MCF 10A (cell line): Measurements from ENCODE around the gene GLI2. TPM values are rescaled to one million over a fixed set of nuclear protein-coding genes. Genes with fewer than 3 reads are reported as not detected.

ENCODE experiments used
- BruUV-seq: library from RNA; stranded (reverse); fragments of 400-500 nt; replicated peaks from 2 replicates; lab custom pipeline; 2021; lab: Mats Ljungman, UMichigan
- CTCF ChIA-PET: fragments of 300-600 bp; sonication (Branson Sonifier 250); formaldehyde crosslinking; extraction: SDS; loops from one replicate; lab custom pipeline; 2021; ENCODE audit warnings: antibody characterized with exemption, inconsistent platforms; lab: Yijun Ruan, JAX
- POLR2A ChIA-PET: fragments of 300-600, 350-650 bp; sonication (Branson Sonifier 250); formaldehyde crosslinking; extraction: SDS; loops from one replicate; lab custom pipeline; 2020; ENCODE audit warnings: antibody characterized with exemption, inconsistent platforms; lab: Yijun Ruan, JAX
- DNase-seq: peaks from one replicate; pipeline ENCODE4 v3.0.0-alpha.2; 2018; ENCODE audit not compliant: unreplicated experiment
- H3K27ac Mint-ChIP-seq: one replicate; pipeline ENCODE4 v1.8.0; 2022; ENCODE audit warnings: mild to moderate bottlenecking, low read depth, mixed read lengths; ENCODE audit not compliant: unreplicated experiment
- H3K27me3 Mint-ChIP-seq: one replicate; pipeline ENCODE4 v1.8.0; 2022; ENCODE audit warnings: mixed read lengths; ENCODE audit not compliant: insufficient read depth, unreplicated experiment
- H3K36me3 Mint-ChIP-seq: one replicate; pipeline ENCODE4 v1.8.0; 2022; ENCODE audit warnings: mild to moderate bottlenecking, moderate library complexity, mixed read lengths; ENCODE audit not compliant: insufficient read depth, unreplicated experiment
- H3K4me1 Mint-ChIP-seq: one replicate; pipeline ENCODE4 v1.8.0; 2022; ENCODE audit warnings: mixed read lengths; ENCODE audit not compliant: insufficient read depth, unreplicated experiment
- H3K4me3 Mint-ChIP-seq: one replicate; pipeline ENCODE4 v1.8.0; 2022; ENCODE audit warnings: mild to moderate bottlenecking, moderate library complexity, mixed read lengths; ENCODE audit not compliant: unreplicated experiment
- H3K9me3 Mint-ChIP-seq: one replicate; pipeline ENCODE4 v1.8.0; 2022; ENCODE audit warnings: mixed read lengths; ENCODE audit not compliant: unreplicated experiment
- CTCF ChIP-seq: fragments of 200-600 bp; IDR thresholded peaks from one replicate; pipeline ENCODE4 v1.8.0; 2022; ENCODE audit warnings: antibody characterized with exemption, mild to moderate bottlenecking; ENCODE audit not compliant: unreplicated experiment
- intact Hi-C: fragments of 100-400 bp; cut with micrococcal nuclease; formaldehyde crosslinking; loops from 2 replicates; pipeline ENCODE4 v1.14.1; 2022
- total RNA-seq: library from RNA; stranded (reverse); gene quantifications from 2 replicates; pipeline ENCODE4 v1.2.3, GENCODE V29; 2022

GLI2 gene
- total RNA-seq, 1 experiment from 2014 or later, result 0.61 TPM

GRCh38 chr2:120739438-120740090, 3.9 kb downstream of the GLI2 start:
- Mint-ChIP-seq H3K36me3 (no peaks in the 10 kb centered on the region), H3K9me3 (no peaks in the 10 kb centered on the region), H3K4me1 (no peaks in the 10 kb centered on the region), H3K27ac (no peak overlapping the region), H3K27me3 (peaks cover 61% of the 10 kb centered on the region), H3K4me3 (no peak overlapping the region)
- intact Hi-C loops, result loop anchor here (5.0 to 10.0 kb wide), 2 partner anchors 55 to 208 kb away; no protein-coding TSS in a partner anchor
- BruUV-seq, result no TSS peak
- ChIA-PET POLR2A (no interaction called here), CTCF (no interaction called here)
- TF ChIP-seq CTCF, result no peak
- DNase-seq, result no peak

GRCh38 chr2:120740375-120740764, 4.7 kb downstream of the GLI2 start:
- POLR2A ChIA-PET, result no interaction called here
- CTCF ChIA-PET, result interaction anchor here (0.6 to 0.7 kb wide), 2 partner anchors 44 to 310 kb away, joined by 3 to 4 read pairs; no protein-coding TSS in a partner anchor
- peaks cover 61% of the 10 kb centered on the region for H3K27me3 Mint-ChIP-seq
- H3K27ac Mint-ChIP-seq, result no peak overlapping the region
- no peak overlapping the region for H3K4me3 Mint-ChIP-seq
- H3K4me1 Mint-ChIP-seq, result no peaks in the 10 kb centered on the region
- TF ChIP-seq CTCF, result no peak
- H3K9me3 Mint-ChIP-seq, result no peaks in the 10 kb centered on the region
- intact Hi-C loops, result no loop called here
- H3K36me3 Mint-ChIP-seq, result no peaks in the 10 kb centered on the region
- no peak for DNase-seq
- no TSS peak for BruUV-seq

GRCh38 chr2:120740765-120741524, 5.3 kb downstream of the GLI2 start:
- no peaks in the 10 kb centered on the region for H3K4me1 Mint-ChIP-seq
- H3K36me3 Mint-ChIP-seq, result no peaks in the 10 kb centered on the region
- H3K27ac Mint-ChIP-seq, result no peak overlapping the region
- H3K9me3 Mint-ChIP-seq, result no peaks in the 10 kb centered on the region
- CTCF ChIA-PET, result interaction anchor here (0.6 to 0.7 kb wide), 2 partner anchors 43 to 310 kb away, joined by 3 to 4 read pairs; no protein-coding TSS in a partner anchor
- TF ChIP-seq CTCF, result no peak
- intact Hi-C loops, result no loop called here
- peaks cover 61% of the 10 kb centered on the region for H3K27me3 Mint-ChIP-seq
- no peak overlapping the region for H3K4me3 Mint-ChIP-seq
- BruUV-seq, result no TSS peak
- POLR2A ChIA-PET, result no interaction called here
- no peak for DNase-seq
